Lung (tissue), 12 donors: ENCODE results near the gene ZNF189. TPM values are rescaled to one million over a fixed set of nuclear protein-coding genes. Genes with fewer than 3 reads are reported as not detected.

Source experiments
- ATAC-seq: fragments of 200-7000 bp; cut with Tn5 transposase; one replicate; pipeline ENCODE4 v1.9.1; 2020; ENCODE audit warnings: moderate number of reproducible peaks; ENCODE audit not compliant: insufficient read depth, low FRiP score
- DNase-seq, 3 donors: peaks; one replicate each; pipeline ENCODE4 v3.0.0-alpha.2; 2013 to 2017
- H3K27ac ChIP-seq, 2 donors: one replicate each; pipeline ENCODE4 v1.5.1; 2013; ENCODE audit warnings: mild to moderate bottlenecking in 2 of 2, moderate library complexity in 2 of 2, control low read depth in 1 of 2, inconsistent platforms in 1 of 2, low read depth in 1 of 2, low read length in 1 of 2
- H3K27me3 ChIP-seq, 3 donors: one replicate each; pipeline ENCODE4 v1.5.1; 2013; ENCODE audit warnings: low read length in 2 of 3; ENCODE audit not compliant: control insufficient read depth in 3 of 3, insufficient read depth in 3 of 3
- H3K36me3 ChIP-seq, 4 donors: one replicate each; pipeline ENCODE4 v1.5.1; 2013; ENCODE audit warnings: low read length in 4 of 4, mild to moderate bottlenecking in 1 of 4, moderate library complexity in 1 of 4; ENCODE audit not compliant: control insufficient read depth in 4 of 4, insufficient read depth in 4 of 4
- H3K4me1 ChIP-seq, 5 donors: one replicate each; pipeline ENCODE4 v1.5.1; 2013; ENCODE audit warnings: low read length in 5 of 5, mild to moderate bottlenecking in 2 of 5, moderate library complexity in 1 of 5; ENCODE audit not compliant: control insufficient read depth in 5 of 5, insufficient read depth in 5 of 5
- H3K4me3 ChIP-seq: one replicate; pipeline ENCODE4 v1.5.1; 2013; ENCODE audit warnings: mild to moderate bottlenecking, control low read depth, moderate library complexity
- H3K9ac ChIP-seq, 2 donors: one replicate each; pipeline ENCODE4 v1.5.1; 2013; ENCODE audit warnings: low read length in 2 of 2, control low read depth in 1 of 2; ENCODE audit not compliant: insufficient read depth in 1 of 2
- H3K9me3 ChIP-seq, 4 donors: one replicate each; pipeline ENCODE4 v1.5.1; 2013; ENCODE audit warnings: low read length in 3 of 4, mild to moderate bottlenecking in 1 of 4, moderate library complexity in 1 of 4; ENCODE audit not compliant: control insufficient read depth in 4 of 4, insufficient read depth in 3 of 4
- WGBS, 2 donors: extraction: QIAGEN DNeasy Blood & Tissue Kit; methylation state at CpG; one replicate each; pipeline ENCODE4 v1.1.7; 2013; 5-methylcytosine and 5-hydroxymethylcytosine counted together
- polyA plus RNA-seq, 2 donors: library from polyadenylated mRNA; stranded (reverse); fragments of 200-250 nt; gene quantifications; one replicate each; pipeline ENCODE4 v1.2.1, GENCODE V29; 2013
- total RNA-seq, 2 donors: library from RNA; depleted of rRNA in 1 of 2; stranded (reverse); fragments of >200 nt in 1 of 2; gene quantifications; one replicate each; pipeline ENCODE4 v1.2.1, GENCODE V29; 2014 to 2021
- TF ChIP-seq, protein P1 (sequence below): IDR thresholded peaks from 2 replicates; pipeline ENCODE4 v1.5.1; 2012; ENCODE audit warnings: mild to moderate bottlenecking; ENCODE audit errors: control extremely low read depth, extremely low read depth
- donor health status: control.
- donor health status: control.
- donor health status: Bipolar disorder and iron deficiency.
- donor health status: healthy.
- donor health status: DM: yes; HTN: yes; CAD: no.

Gene ZNF189
- total and polyA plus RNA-seq, 4 donors, result 5.9 to 34.1 (median 11.7) TPM

DNA sequence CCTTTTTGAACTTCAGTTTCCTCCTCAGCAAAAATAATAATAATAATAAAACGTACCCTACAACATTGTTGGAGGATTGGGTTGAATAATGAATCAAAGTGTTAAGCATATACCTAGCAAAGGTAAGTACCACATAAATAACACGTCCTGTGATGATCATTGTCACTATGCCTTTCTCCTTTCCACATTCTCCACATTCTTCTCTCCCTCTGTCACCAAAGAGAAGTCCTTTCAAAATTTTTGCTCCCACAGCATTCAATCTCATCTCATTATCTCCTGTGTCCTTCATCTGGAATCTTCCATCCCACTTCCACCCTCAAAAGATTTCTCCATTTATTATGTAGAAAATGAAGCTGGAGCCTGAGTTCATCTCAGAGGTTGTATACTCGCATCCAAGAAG, 44.1 kb downstream of the ZNF189 start:
- Histone ChIP-seq H3K27me3 (no peaks in the 10 kb centered on the region), H3K27ac (peak overlapping the region in 1 of 2 donors; percentile 49), H3K4me1 (no peaks in the 10 kb centered on the region), H3K9ac (no peak overlapping the region), H3K4me3 (no peak overlapping the region), H3K9me3 (no peaks in the 10 kb centered on the region), H3K36me3 (no peaks in the 10 kb centered on the region)
- ATAC-seq, result no peak
- TF ChIP-seq, protein P1, sequence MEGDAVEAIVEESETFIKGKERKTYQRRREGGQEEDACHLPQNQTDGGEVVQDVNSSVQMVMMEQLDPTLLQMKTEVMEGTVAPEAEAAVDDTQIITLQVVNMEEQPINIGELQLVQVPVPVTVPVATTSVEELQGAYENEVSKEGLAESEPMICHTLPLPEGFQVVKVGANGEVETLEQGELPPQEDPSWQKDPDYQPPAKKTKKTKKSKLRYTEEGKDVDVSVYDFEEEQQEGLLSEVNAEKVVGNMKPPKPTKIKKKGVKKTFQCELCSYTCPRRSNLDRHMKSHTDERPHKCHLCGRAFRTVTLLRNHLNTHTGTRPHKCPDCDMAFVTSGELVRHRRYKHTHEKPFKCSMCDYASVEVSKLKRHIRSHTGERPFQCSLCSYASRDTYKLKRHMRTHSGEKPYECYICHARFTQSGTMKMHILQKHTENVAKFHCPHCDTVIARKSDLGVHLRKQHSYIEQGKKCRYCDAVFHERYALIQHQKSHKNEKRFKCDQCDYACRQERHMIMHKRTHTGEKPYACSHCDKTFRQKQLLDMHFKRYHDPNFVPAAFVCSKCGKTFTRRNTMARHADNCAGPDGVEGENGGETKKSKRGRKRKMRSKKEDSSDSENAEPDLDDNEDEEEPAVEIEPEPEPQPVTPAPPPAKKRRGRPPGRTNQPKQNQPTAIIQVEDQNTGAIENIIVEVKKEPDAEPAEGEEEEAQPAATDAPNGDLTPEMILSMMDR, result no peak
- WGBS, 2 donors, result 79 to 82% methylated on average over 3 of the region's 3 CpGs
- no peak for DNase-seq

DNA sequence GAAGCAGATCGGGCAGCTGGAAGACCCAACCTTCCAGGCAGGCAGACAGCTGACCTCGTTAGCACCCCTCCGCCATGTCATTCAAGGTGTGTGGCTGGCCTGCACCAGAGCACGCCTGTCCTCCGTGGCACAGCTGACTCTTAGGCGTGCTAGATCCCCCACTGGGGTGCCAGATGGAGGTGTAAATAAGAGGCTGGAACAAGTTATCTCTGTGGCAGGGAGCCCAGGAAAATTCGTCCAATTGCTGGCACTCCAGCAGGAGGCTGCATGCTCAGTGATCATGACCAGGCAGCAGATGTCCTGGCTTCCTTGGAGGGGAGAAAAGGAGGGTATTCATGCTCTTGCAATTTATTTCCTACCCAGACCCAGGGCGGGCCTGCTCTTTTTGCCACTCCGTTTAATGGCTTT, 44.7 kb downstream of the ZNF189 start:
- Histone ChIP-seq H3K9me3 (no peaks in the 10 kb centered on the region), H3K4me3 (no peak overlapping the region), H3K9ac (no peak overlapping the region), H3K36me3 (no peaks in the 10 kb centered on the region), H3K4me1 (no peaks in the 10 kb centered on the region), H3K27me3 (peaks cover 0 to 2% (median 0%) of the 10 kb centered on the region in 3 donors), H3K27ac (peak overlapping the region in 1 of 2 donors; percentile 49)
- ATAC-seq, result no peak
- no peak for DNase-seq
- 77 to 78% methylated on average over 9 of the region's 9 CpGs for WGBS, 2 donors
- TF ChIP-seq, protein P1, result no peak

- ATAC-seq (no peak), DNase-seq (no peak)
- 41 to 58% methylated on average over 5 of the region's 5 CpGs for WGBS, 2 donors
- H3K4me1 ChIP-seq, result peaks cover 0 to 3% (median 0%) of the 10 kb centered on the region in 5 donors
- no peak overlapping the region for H3K27ac ChIP-seq
- no peak overlapping the region for H3K9ac ChIP-seq
- TF ChIP-seq, protein P1, result no peak
- no peak overlapping the region for H3K4me3 ChIP-seq
- H3K27me3 ChIP-seq, result peaks cover 0 to 13% (median 6%) of the 10 kb centered on the region in 3 donors
- no peaks in the 10 kb centered on the region for H3K36me3 ChIP-seq
- no peaks in the 10 kb centered on the region for H3K9me3 ChIP-seq
Observed at GRCh38 chr9:101445353-101446029, 46.8 kb downstream of the ZNF189 start.

DNA sequence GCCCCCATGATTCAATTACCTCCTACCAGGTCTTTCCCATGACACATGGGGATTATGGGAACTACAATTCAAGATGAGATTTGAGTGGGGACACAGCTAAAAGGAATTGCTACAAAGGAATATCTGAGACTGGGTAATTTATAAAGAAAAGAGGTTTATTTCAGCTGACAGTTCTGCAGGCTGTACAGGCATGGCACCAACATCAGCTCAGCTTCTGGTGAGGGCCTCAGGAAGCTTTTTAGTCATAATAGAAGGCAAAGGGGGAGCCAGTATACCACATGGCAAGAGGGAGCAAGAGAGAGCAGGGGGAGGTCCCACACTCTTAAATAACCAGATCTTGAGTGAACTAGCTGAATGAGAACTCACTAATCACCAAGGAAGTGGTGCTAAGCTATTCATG, 48.1 kb downstream of the ZNF189 start:
- H3K27me3 ChIP-seq, result peaks cover 0 to 16% (median 6%) of the 10 kb centered on the region in 3 donors
- no peak for ATAC-seq
- no peak overlapping the region for H3K4me3 ChIP-seq
- no peaks in the 10 kb centered on the region for H3K9me3 ChIP-seq
- no peaks in the 10 kb centered on the region for H3K36me3 ChIP-seq
- peaks cover 0 to 3% (median 0%) of the 10 kb centered on the region in 5 donors for H3K4me1 ChIP-seq
- H3K27ac ChIP-seq, result no peak overlapping the region
- H3K9ac ChIP-seq, result no peak overlapping the region
- DNase-seq, result no peak
- TF ChIP-seq, protein P1, result no peak
